Suprapubic skin (tissue), 4 donors: ENCODE data around the gene FOXD4. TPM values are rescaled to one million over a fixed set of nuclear protein-coding genes. Genes with fewer than 3 reads are reported as not detected.
A peak's percentile ranks its signal among the peaks of the same experiment; 100 is the strongest.
"Not testable (repeated sequence)": the region's sequence is repeated elsewhere in the genome, so short reads cannot be mapped to it uniquely, and the experiment has no call there.

Source experiments
- DNase-seq, 2 donors: peaks; one replicate each; pipeline ENCODE4 v3.0.0-alpha.2; 2019; ENCODE audit warnings: low spot score in 2 of 2
- H3K27ac ChIP-seq: fragments of 200-600 bp; sonication (generic); one replicate; pipeline ENCODE4 v1.5.1; 2019
- H3K27me3 ChIP-seq: fragments of 200-600 bp; sonication (generic); one replicate; pipeline ENCODE4 v1.5.1; 2019
- H3K36me3 ChIP-seq: fragments of 200-600 bp; sonication (generic); one replicate; pipeline ENCODE4 v1.5.1; 2019
- H3K4me1 ChIP-seq: fragments of 200-600 bp; sonication (generic); one replicate; pipeline ENCODE4 v1.5.1; 2019
- H3K4me3 ChIP-seq: fragments of 200-600 bp; sonication (generic); one replicate; pipeline ENCODE4 v1.5.1; 2019; ENCODE audit warnings: mild to moderate bottlenecking
- H3K9me3 ChIP-seq: fragments of 200-600 bp; sonication (generic); one replicate; pipeline ENCODE4 v1.5.1; 2019
- WGBS: methylation state at CpG from one replicate; pipeline ENCODE4 v1.1.5; 2018; 5-methylcytosine and 5-hydroxymethylcytosine counted together
- total RNA-seq, 4 donors: library from RNA; depleted of rRNA; stranded (reverse); fragments of >200 nt; gene quantifications; one replicate each; pipeline ENCODE4 v1.1.0, GENCODE V29; 2016

FOXD4 gene
- not detected for total RNA-seq

DNA sequence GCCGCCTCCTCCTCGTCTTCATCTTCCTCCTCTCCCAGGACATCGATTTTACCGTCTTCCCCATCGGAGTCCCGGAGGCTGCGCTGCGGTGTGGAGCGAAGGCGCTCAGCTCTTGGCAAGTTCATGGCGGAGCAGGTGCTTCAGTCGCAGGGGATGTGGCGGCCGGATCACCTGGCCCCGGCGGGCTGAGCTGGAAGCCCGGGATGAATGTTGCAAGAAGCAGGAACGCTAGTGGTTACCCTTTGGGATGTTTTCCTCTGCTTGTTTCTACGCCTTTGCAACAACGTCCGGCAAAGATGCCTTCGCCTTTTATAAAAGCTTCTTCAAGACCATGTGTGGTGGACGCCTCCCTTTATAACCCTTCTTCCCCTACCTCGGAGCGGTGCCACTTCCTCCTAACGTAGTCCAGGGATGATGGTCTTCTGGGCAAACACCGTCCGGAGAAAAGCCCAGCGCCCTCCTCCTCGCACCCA is at the start of gene FOXD4:
TSS of gene FOXD4 (minus strand) at position 423 of the 473 bp plus-strand sequence. CDS start at position 125, 298 bp downstream.
- H3K27me3 ChIP-seq = peaks cover 49% of the 10 kb centered on the region
- peaks cover 29% of the 10 kb centered on the region for H3K4me1 ChIP-seq
- H3K36me3 ChIP-seq, H3K4me3 ChIP-seq, H3K9me3 ChIP-seq, DNase-seq, H3K27ac ChIP-seq: not testable (repeated sequence)
- 46% methylated on average over 15 of the region's 30 CpGs for WGBS

DNA sequence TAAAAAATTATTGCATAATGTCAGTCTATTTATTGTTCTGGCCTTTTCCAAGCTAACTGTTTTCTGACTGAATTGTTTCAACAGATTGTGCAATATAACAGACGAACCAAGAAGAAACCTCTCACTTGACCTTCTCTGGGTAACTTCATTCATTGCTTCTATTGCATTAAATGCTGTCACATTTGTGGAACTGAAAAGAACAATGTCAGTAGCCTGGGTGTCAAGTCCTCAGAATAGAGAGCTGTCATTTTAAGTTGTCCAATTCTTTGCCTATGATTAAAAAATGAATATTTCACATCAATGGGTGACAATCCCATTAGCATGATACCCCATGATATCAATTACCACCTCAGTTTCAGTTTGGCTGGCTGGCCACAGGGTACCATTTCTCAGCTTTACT is 41.7 kb upstream of the FOXD4 start:
- not testable (repeated sequence) for H3K36me3 ChIP-seq, H3K4me1 ChIP-seq, DNase-seq, H3K4me3 ChIP-seq, H3K27ac ChIP-seq, H3K27me3 ChIP-seq, H3K9me3 ChIP-seq
- 50% methylated on average over 1 of the region's 1 CpG for WGBS

DNA sequence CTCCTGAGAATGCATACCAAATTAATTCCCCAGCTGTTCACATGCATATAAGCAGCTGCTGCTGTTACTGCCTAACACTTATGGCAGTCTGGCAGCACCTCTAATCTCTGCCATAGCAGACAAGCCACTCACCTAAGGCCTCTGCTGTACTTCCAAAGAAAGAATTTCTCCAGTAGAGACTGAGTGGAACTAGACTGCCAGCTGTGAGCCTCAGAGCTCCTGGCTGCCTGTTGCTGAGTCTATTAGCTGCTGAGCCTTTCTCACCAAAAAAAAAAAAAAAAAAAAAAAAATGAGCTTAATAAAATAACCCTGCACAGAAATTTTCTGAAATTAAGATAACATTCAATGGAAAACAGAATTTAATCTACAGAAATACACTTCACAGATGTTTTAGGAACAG is 33.0 kb upstream of the FOXD4 start:
- not testable (repeated sequence) for H3K4me3 ChIP-seq, H3K36me3 ChIP-seq, H3K27ac ChIP-seq, H3K9me3 ChIP-seq, H3K4me1 ChIP-seq, H3K27me3 ChIP-seq, DNase-seq

DNA sequence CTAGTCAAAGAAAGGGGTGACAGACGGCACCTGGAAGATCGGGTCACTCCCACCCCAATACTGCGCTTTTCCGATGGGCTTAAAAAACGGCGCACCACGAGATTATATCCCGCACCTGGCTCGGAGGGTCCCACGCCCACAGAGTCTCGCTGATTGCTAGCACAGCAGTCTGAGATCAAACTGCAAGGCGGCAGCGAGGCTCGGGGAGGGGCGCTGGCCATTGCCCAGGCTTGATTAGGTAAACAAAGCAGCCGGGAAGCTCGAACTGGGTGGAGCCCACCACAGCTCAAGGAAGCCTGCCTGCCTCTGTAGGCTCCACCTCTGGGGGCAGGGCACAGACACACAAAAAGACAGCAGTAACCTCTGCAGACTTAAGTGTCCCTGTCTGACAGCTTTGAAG is 21.7 kb upstream of the FOXD4 start:
- 100% methylated on average over 6 of the region's 17 CpGs for WGBS
- not testable (repeated sequence) for H3K9me3 ChIP-seq, H3K4me3 ChIP-seq, H3K36me3 ChIP-seq, H3K27ac ChIP-seq, H3K27me3 ChIP-seq, H3K4me1 ChIP-seq
- peak in 1 of 2 donors; percentile 57 for DNase-seq

DNA sequence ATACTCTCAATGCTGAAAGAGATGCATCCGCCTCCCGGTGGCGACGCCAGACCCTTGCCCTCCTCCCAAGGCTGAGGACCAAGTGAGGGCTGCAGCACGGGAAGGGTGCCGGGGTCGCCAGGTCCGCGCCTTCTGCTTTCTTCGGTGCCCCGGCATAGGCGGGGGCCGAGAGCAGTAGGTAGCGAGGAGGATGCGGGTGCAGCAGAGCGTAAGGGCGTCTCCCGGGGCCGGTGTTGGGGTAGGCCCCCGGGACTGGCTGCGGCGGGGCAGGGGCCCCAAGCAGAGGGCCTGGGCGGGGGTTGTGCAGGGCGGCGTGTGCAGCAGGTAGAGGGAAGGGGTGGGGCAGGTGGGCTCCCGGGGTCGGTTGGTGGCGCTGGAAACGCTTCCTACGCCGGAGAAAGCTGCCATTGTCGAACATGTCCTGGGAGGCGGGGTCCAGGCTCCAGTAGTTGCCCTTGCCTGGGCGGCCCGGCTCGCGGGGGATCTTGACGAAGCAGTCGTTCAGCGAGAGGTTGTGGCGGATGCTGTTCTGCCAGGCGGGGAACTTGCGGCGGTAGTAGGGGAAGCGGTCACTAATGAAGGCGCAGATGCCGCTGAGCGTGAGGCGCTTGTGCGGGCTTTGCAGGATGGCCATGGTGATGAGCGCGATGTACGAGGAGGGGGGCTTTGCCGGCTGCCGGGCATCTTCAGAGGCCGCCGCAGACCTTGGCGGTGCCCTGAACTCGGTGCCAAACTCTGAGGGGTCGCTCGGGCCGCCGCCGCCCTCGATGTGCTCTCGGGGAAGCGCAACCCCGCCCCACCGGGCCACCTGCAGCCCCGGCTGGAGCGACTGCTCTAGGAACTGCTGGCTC is 848 bp downstream of the FOXD4 start:
- H3K9me3 ChIP-seq, H3K4me3 ChIP-seq, H3K27ac ChIP-seq, H3K36me3 ChIP-seq, DNase-seq: not testable (repeated sequence)
- Histone ChIP-seq H3K27me3 (peaks cover 56% of the 10 kb centered on the region), H3K4me1 (peaks cover 32% of the 10 kb centered on the region)
- WGBS = no CpG with 5 or more reads among the region's 71 CpGs

DNA sequence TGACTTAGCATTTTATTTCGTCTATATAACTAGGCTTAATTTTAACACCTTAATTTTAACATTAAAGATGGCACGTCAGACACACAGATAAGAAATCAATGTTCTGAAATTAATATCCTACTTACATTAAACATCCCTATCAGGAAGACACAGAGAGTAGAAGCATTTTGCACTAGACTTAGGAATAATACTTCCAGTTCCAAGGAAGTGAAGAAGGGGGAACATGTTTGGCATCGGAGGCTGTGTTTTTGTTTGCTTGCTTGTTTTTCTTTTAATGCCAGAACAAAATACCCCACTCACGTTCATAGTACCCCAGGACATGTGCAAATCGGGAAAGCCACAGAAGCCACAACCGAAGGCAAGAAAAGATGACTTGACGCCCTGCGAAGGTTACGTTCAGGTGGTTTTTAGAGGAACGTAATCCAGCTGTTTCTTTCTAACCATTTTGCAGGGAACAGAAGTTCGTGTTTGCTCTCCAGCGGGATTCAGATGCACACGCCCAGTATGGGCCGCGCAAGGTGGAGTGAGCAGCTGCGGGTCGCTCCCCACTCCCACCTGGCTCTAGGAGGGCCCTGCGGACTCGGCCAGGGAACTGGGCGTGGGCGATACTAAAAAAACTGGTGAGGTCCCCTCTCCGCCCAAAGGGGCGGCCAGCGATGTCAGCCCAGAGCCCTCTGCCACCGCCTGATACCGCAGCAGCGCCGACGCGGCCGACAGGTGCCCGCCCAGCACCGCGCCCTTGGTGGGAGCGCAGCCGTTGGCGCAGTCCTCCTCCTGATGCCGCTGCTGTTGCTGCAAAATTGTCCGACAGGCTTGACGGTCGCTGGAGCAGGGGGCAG is 1.8 kb downstream of the FOXD4 start:
- 28% methylated on average over 19 of the region's 41 CpGs for WGBS
- H3K4me3 ChIP-seq, DNase-seq, H3K9me3 ChIP-seq, H3K36me3 ChIP-seq, H3K27ac ChIP-seq: not testable (repeated sequence)
- Histone ChIP-seq H3K4me1 (peaks cover 32% of the 10 kb centered on the region), H3K27me3 (peaks cover 61% of the 10 kb centered on the region)

DNA sequence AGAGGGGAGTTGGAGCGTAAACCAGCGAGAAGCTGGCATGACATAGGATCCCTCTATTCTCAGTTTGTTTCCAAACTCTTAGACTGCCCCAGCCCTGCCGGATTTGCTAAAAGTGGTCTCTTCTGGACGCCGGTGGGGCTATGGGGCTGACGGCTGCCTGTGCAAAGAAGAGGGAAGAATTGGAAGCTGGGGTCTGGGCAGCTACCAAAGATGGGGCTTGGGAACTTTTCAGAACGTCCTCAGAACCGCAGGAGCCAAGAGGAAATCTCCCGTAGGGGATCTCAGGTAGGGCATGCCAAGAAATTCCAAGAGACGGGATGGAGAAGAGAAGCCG is 3.1 kb downstream of the FOXD4 start:
- not testable (repeated sequence) for DNase-seq, H3K9me3 ChIP-seq, H3K36me3 ChIP-seq, H3K27ac ChIP-seq
- WGBS = 13% methylated on average over 8 of the region's 11 CpGs
- H3K27me3 ChIP-seq = peaks cover 62% of the 10 kb centered on the region
- peaks cover 32% of the 10 kb centered on the region for H3K4me1 ChIP-seq
- H3K4me3 ChIP-seq = peak overlapping the region; percentile 59

DNA sequence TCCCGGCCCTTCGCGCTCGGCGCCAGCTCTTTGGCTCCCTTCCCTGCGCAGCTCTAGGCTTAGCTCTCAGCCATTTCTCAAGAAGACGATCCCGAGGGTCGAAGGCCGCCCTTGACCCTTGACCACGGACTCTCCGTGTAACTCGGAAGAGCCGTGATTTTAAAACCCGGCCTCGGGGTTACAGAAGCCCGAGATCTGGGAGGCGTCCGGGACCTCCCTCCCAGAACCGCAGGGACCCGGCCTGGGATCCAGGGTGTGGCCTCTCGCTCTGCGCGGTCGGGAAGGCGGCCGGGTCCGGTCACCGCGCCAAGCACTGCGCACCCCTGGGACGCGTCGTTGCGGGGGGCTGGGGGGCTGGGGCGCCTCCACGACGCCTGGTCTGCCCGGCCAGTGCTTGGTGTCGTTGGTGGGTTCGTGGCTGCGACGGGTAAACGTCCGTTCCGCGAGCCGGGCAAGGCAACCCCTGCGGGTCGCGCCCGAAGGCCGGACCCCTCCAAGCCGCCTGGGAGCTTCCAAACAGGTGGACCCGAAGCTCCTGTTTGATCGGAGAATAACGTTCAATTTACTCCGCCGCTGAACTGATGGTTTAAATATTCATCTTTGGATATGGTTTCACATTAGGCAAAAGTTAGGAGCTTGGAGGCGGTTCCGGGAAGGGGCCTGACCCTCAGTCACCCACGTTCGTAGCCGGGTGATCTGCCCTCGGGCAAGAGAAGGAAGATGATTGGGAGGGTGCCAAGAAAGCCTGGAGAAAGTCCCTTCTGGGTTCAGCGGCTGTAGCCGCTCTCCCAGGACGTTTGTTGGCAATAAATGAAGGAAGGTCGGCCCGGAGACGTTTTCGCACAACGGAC is 3.7 kb downstream of the FOXD4 start:
- not testable (repeated sequence) for DNase-seq, H3K9me3 ChIP-seq, H3K36me3 ChIP-seq, H3K27ac ChIP-seq
- Histone ChIP-seq H3K27me3 (peaks cover 68% of the 10 kb centered on the region), H3K4me3 (peak overlapping the region; percentile 59), H3K4me1 (peaks cover 32% of the 10 kb centered on the region)
- 2% methylated on average over 24 of the region's 73 CpGs for WGBS

DNA sequence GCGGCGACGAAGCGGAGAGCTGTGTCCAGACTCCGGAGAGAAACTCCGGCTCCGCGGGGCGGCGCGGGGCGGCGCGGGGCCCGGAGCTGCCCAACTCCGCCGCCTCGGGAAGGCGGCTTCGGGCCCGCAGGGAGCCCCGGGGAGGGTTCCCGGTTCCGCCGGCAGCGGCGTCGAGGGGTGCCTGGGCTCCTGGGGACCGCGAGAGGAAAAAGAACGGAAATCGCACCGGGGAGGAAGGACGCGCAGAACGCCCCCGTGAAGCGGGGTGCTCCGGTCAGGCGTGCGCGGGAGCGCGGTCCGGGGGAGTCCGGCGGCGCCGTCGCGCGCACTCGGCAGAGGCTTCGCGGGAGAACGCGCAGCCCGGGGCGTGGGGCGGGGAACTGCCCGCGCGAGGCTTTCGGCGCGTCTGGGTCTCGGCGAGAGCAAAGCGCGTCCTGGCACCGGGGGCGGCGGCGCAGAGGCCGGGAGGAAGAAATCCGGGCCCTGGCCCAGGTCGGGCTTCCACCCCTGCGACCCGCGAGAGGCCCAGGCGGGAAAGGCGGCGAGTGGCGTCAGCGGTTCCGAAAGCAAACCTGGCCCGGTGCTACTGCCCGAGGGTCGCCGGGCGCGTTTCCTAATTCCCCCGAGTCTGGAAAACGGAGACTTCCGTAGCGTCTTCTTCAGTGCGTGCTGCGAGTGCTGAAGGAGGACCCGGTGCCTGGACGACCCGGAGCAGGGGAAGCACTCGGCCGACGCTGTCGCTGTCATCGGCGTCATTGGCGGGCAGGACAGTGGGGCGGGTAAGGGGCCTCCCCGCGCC is 4.5 kb downstream of the FOXD4 start:
- 0% methylated on average over 12 of the region's 111 CpGs for WGBS
- DNase-seq, H3K27ac ChIP-seq, H3K9me3 ChIP-seq, H3K36me3 ChIP-seq: not testable (repeated sequence)
- Histone ChIP-seq H3K27me3 (peaks cover 76% of the 10 kb centered on the region), H3K4me1 (peaks cover 32% of the 10 kb centered on the region), H3K4me3 (peak overlapping the region; percentile 59)

DNA sequence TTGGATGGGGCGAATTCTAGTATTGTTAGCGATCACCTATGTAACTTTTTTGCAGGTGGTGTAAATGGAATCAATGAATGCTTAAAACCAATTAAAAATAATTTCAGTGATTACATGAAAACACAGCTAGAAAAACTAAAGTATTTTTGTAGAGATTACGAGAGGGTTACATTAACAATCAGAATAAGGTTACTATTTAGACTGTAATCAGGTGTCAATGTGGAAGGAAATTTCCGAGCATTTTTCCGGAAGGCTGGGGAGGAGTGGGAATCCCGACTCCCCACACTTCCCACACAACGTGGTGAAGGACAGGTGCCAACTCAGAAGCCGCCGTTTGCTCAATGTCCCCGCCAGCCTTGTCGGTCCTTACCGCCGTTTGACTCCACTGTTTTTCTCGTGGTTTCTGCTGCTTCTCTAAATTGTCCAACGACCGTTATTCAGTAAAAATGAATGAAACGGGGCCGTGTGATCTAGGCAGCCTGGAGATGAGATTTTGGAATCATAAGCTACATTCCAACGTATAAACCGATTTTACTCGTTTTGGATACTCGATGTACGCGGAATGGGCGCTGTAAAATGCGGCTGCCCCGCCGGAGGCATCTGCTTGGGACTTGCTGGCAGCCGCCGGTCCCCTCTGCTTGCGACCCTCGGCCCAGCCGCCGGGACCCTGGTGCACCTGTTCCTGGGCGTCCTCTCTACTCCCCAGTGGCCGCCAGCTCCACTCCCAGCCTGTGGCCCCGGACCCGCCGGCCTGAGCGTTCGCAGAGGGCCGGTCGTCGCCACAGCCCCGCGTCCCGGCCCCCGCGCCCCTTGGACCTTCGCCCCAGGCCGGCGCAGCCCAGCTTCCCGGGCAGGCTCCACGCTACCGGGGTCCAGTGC is 5.4 kb downstream of the FOXD4 start:
- H3K27ac ChIP-seq, H3K36me3 ChIP-seq, H3K9me3 ChIP-seq, DNase-seq: not testable (repeated sequence)
- Histone ChIP-seq H3K4me1 (peaks cover 31% of the 10 kb centered on the region), H3K27me3 (peaks cover 78% of the 10 kb centered on the region), H3K4me3 (peak overlapping the region; percentile 59)
- WGBS = 17% methylated on average over 23 of the region's 55 CpGs

DNA sequence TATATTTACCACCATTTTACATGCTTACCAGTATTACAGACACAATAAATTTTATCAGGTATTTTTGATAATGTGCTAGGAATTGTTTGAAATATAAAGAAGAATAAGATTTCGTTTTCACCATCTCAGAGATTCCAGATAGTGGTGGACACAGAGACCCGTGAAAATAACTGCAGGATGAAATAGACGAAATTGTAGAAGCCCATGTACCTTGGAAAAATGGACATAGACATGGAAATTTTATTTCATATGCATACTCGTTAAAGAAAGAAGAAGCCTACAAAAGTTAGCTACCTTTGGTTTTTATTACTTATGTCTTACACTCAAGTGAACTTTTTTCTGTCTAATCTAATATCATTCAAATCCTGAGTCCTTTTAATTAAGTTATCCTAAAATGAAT is 7.5 kb downstream of the FOXD4 start:
- not testable (repeated sequence) for H3K36me3 ChIP-seq, H3K4me3 ChIP-seq, H3K27ac ChIP-seq, DNase-seq, H3K9me3 ChIP-seq
- H3K27me3 ChIP-seq = peaks cover 75% of the 10 kb centered on the region
- peaks cover 24% of the 10 kb centered on the region for H3K4me1 ChIP-seq
- 52% methylated on average over 4 of the region's 4 CpGs for WGBS

DNA sequence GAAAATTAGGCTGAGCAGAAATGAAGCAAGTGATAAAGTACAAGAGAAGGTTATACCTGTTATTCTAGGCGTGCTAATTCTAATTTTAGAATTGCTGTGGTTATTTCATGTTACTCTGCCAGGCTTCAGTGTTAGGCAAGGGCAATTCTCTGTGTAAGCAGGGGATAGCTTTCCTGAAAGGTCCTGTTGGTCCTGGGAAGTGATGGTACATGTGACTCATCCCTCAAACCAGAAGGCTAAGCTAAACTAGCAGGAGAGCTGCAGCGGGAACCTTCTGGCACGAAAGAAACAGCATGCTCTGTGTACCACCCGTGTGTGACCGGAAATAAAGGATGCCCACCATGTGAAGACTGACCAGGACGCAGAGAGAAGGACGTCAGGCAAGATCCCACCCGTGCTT is 8.7 kb downstream of the FOXD4 start:
- H3K4me3 ChIP-seq, H3K36me3 ChIP-seq, DNase-seq, H3K27ac ChIP-seq, H3K9me3 ChIP-seq: not testable (repeated sequence)
- peaks cover 18% of the 10 kb centered on the region for H3K4me1 ChIP-seq
- H3K27me3 ChIP-seq = peaks cover 71% of the 10 kb centered on the region
- WGBS = 40% methylated on average over 2 of the region's 8 CpGs
